HG03565 (cell line): Measurements from ENCODE around the gene CYP46A1.
"Not testable (repeated sequence)": the region's sequence is repeated elsewhere in the genome, so short reads cannot be mapped to it uniquely, and the experiment has no call there.

Experiments used
- ATAC-seq: cut with Tn5 transposase; IDR thresholded peaks from one replicate; pipeline ENCODE4 v1.9.1; 2021; ENCODE audit warnings: mild to moderate bottlenecking, moderate library complexity; ENCODE audit not compliant: unreplicated experiment

Gene CYP46A1

GRCh38 chr14:99683619-99684409, at the start of gene CYP46A1:
Gene CYP46A1 (plus strand): TSS chr14:99684298. CDS start chr14:99684418, 120 bp downstream.
- peak; percentile 86 for ATAC-seq

GRCh38 chr14:99634443-99634842, 49.7 kb upstream of the CYP46A1 start:
- no peak for ATAC-seq

- ATAC-seq: no peak
These were observed 49.0 kb upstream of the CYP46A1 start for GRCh38 chr14:99635116-99635515.

GRCh38 chr14:99636487-99636886, 47.6 kb upstream of the CYP46A1 start:
- no peak for ATAC-seq

GRCh38 chr14:99637624-99638023, 46.5 kb upstream of the CYP46A1 start:
- ATAC-seq: no peak

DNA sequence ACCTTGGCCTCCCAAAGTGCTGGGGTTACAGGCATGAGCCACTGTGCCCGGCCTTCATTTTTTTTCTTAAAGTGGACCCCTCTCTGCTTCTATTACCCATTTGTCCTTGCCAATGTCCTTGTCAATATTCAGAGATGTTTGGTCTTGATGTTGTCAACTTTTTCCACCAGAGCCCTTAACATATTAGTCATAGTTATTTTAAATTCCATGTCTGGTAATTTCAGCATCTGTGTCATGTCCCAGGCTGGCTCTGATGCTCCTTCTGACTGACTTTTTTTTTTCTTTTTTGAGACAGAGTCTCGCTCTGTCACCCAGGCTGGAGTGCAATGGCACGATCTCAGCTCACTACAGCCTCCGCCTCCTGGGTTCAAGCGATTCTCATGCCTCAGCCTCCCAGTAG, 41.3 kb upstream of the CYP46A1 start:
- ATAC-seq: not testable (repeated sequence)

DNA sequence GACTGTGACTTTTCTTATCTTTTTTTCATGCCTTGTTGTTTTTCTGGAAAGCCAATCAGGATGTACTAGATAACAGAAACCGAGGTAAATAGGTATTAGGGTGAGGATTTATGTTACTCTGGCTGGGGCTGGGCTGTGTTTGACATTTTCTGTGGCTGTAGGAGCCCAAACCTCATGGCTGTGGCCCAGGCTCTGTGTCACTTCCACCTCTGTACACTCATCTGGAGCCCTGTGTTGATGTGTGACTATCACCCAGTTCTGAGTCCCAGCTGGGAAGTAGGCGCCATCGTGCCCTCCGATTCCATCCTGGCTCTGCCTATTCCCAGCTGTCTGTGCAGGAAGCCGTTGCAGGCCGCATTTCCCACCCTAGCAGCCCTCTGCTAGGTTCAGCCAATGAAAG, 40.8 kb upstream of the CYP46A1 start:
- no peak for ATAC-seq

GRCh38 chr14:99644035-99644587, 40.0 kb upstream of the CYP46A1 start:
- ATAC-seq: no peak

GRCh38 chr14:99644723-99645544, 39.2 kb upstream of the CYP46A1 start, which contains the start of gene HHIPL1:
Gene HHIPL1 (plus strand): TSS chr14:99645129. CDS start chr14:99645208, 79 bp downstream.
- no peak for ATAC-seq

DNA sequence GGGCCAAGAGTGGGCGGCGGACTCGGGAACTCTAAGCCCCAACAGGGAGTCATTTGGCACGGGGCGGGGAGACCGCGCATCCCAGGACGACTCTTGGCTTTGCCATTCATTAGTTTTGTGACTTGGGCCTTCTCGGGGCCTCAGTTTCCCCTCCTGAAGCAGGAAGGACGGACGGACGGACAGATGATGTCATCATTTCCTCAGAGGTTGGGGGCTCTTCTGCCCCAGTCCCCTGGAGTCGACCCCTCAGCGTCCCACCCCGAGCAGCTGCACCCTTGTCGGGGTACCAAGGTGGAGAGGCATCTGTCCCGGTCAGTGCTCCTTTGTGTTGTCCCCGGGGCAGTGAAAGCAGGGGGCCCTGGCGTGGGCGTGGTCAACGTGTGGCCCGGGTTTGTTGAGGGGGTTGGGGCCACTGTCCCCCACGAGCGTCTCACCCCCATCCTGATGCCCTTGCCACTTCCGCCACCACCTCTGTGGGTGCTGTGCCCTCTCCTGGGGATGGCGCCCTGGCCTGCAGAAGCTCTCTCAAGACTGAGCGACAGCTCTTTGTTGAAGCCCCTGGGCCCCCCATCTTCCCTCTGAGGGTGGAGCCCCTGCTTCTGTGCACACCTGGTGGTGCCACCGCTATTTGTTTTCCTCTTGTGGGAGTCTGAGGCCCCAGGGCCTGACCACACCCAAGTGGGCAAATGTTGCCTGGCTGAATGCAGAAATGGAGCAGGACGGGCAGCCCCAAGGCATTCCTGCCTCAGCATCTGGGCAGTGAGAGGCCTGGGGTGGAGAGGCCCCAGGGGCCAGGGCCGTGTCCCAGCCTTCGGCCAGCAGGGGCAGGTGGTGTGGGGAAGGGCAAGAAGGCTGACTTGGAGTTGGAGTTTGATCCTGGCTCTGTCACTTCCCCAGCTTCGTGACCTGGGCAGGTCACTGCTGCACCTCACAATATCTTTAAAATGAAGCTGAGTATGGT, 38.3 kb upstream of the CYP46A1 start:
- no peak for ATAC-seq

DNA sequence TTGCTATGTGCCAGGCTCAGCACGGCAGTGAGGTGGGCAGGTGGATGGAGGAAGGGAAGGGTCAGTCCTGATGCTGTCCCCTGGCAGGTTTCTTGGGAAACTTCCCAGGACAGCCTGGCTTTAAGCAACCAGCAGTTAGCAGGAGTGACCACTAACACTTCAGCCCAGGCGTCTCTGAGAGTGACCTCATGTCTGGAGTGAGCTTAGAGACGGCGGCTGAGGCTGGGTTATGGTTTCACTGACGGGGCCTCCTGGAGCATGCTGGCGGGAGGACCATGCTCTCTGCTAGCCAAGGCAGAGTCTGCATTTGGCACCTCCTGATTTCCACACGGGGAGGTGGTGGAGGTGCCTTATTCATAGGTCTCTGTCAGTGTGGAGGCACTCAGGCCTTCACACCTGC, 36.7 kb upstream of the CYP46A1 start:
- ATAC-seq: no peak

- ATAC-seq: no peak
These were observed 35.9 kb upstream of the CYP46A1 start for GRCh38 chr14:99648027-99648784.

DNA sequence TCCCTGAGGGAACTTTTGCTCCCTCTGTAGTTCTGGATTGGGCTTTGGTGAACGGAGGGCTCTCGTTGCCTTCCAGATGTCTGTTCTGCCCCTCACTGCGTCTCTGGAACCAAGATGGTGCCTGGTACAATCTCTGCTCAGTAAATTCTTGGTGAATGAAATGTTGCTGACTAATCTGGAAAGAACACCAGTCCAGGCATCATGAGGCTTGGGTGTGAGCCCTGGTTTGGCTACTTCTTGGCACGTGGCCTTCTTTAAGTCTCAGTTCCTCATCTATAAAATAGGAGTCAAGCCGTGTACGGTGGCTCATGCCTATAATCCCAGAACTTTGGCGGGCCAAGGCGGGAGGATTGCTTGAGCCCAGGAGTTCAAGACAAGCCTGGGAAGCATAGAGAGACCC, 34.9 kb upstream of the CYP46A1 start:
- no peak for ATAC-seq

DNA sequence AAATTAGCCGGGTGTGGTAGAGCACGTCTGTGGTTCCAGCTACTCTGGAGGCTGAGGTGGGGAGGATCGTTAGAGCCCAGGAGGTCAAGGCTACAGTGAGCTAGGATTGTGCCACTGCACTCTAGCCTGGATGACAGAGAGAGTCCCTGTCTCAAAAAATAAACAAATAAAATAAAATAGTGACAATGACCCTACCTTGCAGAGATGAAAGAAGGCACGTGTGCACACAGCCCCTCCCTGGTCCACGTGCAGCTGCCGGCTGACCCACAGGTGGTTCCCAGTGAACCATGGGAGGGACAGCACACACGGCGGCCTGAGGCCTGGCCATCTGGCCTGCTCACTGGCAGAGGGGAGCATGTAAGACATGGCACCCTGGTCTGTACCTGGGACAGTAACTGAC, 34.5 kb upstream of the CYP46A1 start:
- no peak for ATAC-seq

DNA sequence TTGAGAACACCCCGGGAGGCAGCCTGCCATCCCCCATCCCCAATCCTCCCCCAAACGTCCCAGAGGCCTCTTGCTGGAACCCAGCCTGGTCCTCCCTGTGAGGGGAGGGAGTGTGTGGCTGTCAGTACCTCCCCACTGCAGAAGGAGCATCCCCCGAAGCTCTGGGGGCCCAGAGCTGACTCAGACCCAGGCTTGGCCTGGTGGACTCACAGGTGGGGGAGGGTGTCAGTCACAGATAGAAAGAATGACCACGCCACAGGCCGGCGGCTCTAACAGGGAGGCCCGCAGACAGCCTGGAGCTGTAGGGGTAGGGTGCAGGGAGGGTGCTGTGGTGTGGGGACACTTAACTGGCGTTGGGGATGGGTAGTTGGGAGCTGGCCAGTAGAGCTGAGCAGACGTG, 33.9 kb upstream of the CYP46A1 start:
- no peak for ATAC-seq

DNA sequence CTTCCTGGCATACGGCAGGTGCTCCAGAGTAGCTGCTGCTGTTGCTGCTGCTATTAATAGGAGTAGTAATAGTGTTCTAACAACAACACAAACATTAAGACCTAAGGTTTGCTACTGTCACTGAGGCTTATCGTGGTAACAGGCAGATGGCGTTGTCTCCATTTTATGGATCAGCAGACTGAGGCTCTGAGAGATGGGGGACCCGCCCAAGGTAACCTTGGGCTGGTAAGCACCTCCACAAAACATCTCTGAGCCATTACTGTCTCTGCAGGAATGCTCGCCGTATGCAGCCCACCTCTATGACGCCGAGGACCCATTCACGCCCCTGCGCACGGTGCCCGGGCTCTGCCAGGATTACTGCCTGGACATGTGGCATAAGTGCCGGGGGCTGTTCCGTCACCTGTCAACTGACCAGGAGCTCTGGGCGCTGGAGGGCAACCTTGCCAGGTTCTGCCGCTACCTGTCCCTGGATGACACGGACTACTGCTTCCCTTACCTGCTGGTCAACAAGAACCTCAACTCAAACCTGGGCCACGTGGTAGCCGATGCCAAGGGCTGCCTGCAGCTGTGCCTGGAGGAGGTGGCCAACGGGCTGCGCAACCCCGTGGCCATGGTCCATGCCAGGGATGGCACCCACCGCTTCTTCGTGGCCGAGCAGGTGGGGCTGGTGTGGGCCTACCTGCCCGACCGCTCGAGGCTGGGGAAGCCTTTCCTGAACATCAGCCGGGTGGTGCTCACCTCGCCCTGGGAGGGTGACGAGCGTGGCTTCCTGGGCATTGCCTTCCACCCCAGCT, 31.9 kb upstream of the CYP46A1 start:
- no peak for ATAC-seq

GRCh38 chr14:99654235-99654985, 29.7 kb upstream of the CYP46A1 start:
- ATAC-seq: no peak

GRCh38 chr14:99655521-99655920, 28.6 kb upstream of the CYP46A1 start:
- no peak for ATAC-seq
